ENCODE data around the gene RPS21. TPM values are rescaled to one million over a fixed set of nuclear protein-coding genes. Genes with fewer than 3 reads are reported as not detected.

The RPS21 gene
- polyA plus RNA-seq, 1 donor from 2014 or later: 1,633 TPM

GRCh38 chr20:62381842-62382241 lies 5.1 kb upstream of the RPS21 start:
- Histone ChIP-seq H3K27me3 (ENCODE audit: insufficient read depth, low read depth, low read length) (no peaks in the 10 kb centered on the region), H3K4me3 (ENCODE audit: low read length) (no peak overlapping the region), H3K36me3 (ENCODE audit: insufficient read depth, low read length) (no peaks in the 10 kb centered on the region), H3K4me2 (ENCODE audit: low read length) (no peak overlapping the region), H3F3A (ENCODE audit: insufficient read depth, low read length, poor library complexity, severe bottlenecking) (no peaks in the 10 kb centered on the region), H4K20me1 (ENCODE audit: insufficient read depth) (no peaks in the 10 kb centered on the region), H3K9me2 (ENCODE audit: insufficient read depth, low read length) (no peaks in the 10 kb centered on the region), H3K27ac (ENCODE audit: low read length) (no peak overlapping the region), H3K79me2 (replicated peaks; ENCODE audit: insufficient read depth, low read length) (peaks cover 16% of the 10 kb centered on the region), H3K9me3 (ENCODE audit: low read length) (no peaks in the 10 kb centered on the region), H2AFZ (ENCODE audit: low read depth, low read length) (no peak overlapping the region), H3K9ac (ENCODE audit: low read length) (no peak overlapping the region)
- TF ChIP-seq SMC3 (conservative IDR thresholded peaks at IDR 0.05; ENCODE audit: poor library complexity): no peak
- no peak for TF ChIP-seq TAF1 (IDR thresholded peaks at IDR 0.05; ENCODE audit: low read depth)
- TF ChIP-seq REST (IDR thresholded peaks at IDR 0.05; ENCODE audit: borderline replicate concordance): no peak
- TF ChIP-seq EP300 (conservative IDR thresholded peaks at IDR 0.05; ENCODE audit: poor library complexity, severe bottlenecking): no peak
- no peak for TF ChIP-seq POLR2AphosphoS5 (IDR thresholded peaks at IDR 0.05)
- TF ChIP-seq, protein P1, sequence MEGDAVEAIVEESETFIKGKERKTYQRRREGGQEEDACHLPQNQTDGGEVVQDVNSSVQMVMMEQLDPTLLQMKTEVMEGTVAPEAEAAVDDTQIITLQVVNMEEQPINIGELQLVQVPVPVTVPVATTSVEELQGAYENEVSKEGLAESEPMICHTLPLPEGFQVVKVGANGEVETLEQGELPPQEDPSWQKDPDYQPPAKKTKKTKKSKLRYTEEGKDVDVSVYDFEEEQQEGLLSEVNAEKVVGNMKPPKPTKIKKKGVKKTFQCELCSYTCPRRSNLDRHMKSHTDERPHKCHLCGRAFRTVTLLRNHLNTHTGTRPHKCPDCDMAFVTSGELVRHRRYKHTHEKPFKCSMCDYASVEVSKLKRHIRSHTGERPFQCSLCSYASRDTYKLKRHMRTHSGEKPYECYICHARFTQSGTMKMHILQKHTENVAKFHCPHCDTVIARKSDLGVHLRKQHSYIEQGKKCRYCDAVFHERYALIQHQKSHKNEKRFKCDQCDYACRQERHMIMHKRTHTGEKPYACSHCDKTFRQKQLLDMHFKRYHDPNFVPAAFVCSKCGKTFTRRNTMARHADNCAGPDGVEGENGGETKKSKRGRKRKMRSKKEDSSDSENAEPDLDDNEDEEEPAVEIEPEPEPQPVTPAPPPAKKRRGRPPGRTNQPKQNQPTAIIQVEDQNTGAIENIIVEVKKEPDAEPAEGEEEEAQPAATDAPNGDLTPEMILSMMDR (IDR thresholded peaks at IDR 0.05; ENCODE audit: poor library complexity, severe bottlenecking): no peak
- TF ChIP-seq RAD21 (conservative IDR thresholded peaks at IDR 0.05): no peak
- no peak for TF ChIP-seq EZH2 (IDR thresholded peaks at IDR 0.05; ENCODE audit: borderline replicate concordance, insufficient read depth, low read length, poor library complexity, severe bottlenecking)
- no peak for TF ChIP-seq MXI1 (conservative IDR thresholded peaks at IDR 0.05; ENCODE audit: poor library complexity, severe bottlenecking)

- Histone ChIP-seq H3K9ac (ENCODE audit: low read length) (no peak overlapping the region), H3K27me3 (ENCODE audit: insufficient read depth, low read depth, low read length) (no peaks in the 10 kb centered on the region), H3F3A (ENCODE audit: insufficient read depth, low read length, poor library complexity, severe bottlenecking) (no peaks in the 10 kb centered on the region), H3K27ac (ENCODE audit: low read length) (no peak overlapping the region), H3K36me3 (ENCODE audit: insufficient read depth, low read length) (no peaks in the 10 kb centered on the region), H4K20me1 (ENCODE audit: insufficient read depth) (no peaks in the 10 kb centered on the region), H3K4me3 (ENCODE audit: low read length) (no peak overlapping the region), H2AFZ (ENCODE audit: low read depth, low read length) (no peak overlapping the region), H3K9me3 (ENCODE audit: low read length) (no peaks in the 10 kb centered on the region), H3K4me2 (ENCODE audit: low read length) (no peak overlapping the region), H3K9me2 (ENCODE audit: insufficient read depth, low read length) (no peaks in the 10 kb centered on the region), H3K79me2 (replicated peaks; ENCODE audit: insufficient read depth, low read length) (peaks cover 21% of the 10 kb centered on the region)
- TF ChIP-seq MXI1 (conservative IDR thresholded peaks at IDR 0.05; ENCODE audit: poor library complexity, severe bottlenecking): no peak
- TF ChIP-seq, protein P1 (IDR thresholded peaks at IDR 0.05; ENCODE audit: poor library complexity, severe bottlenecking): peak; percentile 90
- no peak for TF ChIP-seq REST (IDR thresholded peaks at IDR 0.05; ENCODE audit: borderline replicate concordance)
- no peak for TF ChIP-seq TAF1 (IDR thresholded peaks at IDR 0.05; ENCODE audit: low read depth)
- TF ChIP-seq POLR2AphosphoS5 (IDR thresholded peaks at IDR 0.05): no peak
- TF ChIP-seq EP300 (conservative IDR thresholded peaks at IDR 0.05; ENCODE audit: poor library complexity, severe bottlenecking): no peak
- TF ChIP-seq RAD21 (conservative IDR thresholded peaks at IDR 0.05): peak; percentile 78
- TF ChIP-seq EZH2 (IDR thresholded peaks at IDR 0.05; ENCODE audit: borderline replicate concordance, insufficient read depth, low read length, poor library complexity, severe bottlenecking): no peak
- TF ChIP-seq SMC3 (conservative IDR thresholded peaks at IDR 0.05; ENCODE audit: poor library complexity): peak; percentile 83
These were observed 4.4 kb upstream of the RPS21 start for GRCh38 chr20:62382306-62383198.

Data from neural cell (in vitro differentiated cells).